HepG2 (cell line): ENCODE data around the gene SLC35B2. TPM values are rescaled to one million over a fixed set of nuclear protein-coding genes. Genes with fewer than 3 reads are reported as not detected.
A peak's percentile ranks its signal among the peaks of the same experiment; 100 is the strongest.

Experiments used
- BCL3 ChIP-seq: sonication (generic); formaldehyde crosslinking; IDR thresholded peaks from 2 replicates; pipeline ENCODE4 v1.5.1; 2020; ENCODE audit warnings: mild to moderate bottlenecking, missing genetic modification reagents, moderate library complexity
- CERS6 ChIP-seq: sonication (generic); formaldehyde crosslinking; IDR thresholded peaks from 2 replicates; pipeline ENCODE4 v1.5.0; 2020; ENCODE audit warnings: missing genetic modification reagents
- ELF1 ChIP-seq: sonication (generic); formaldehyde crosslinking; IDR thresholded peaks from 2 replicates; pipeline ENCODE4 v1.4.0; 2020; ENCODE audit warnings: missing genetic modification reagents
- ELF3 ChIP-seq: IDR thresholded peaks from 2 replicates; pipeline ENCODE4 v1.6.1; 2016; ENCODE audit warnings: missing genetic modification reagents, missing compliant biosample characterization
- ESRRA ChIP-seq: sonication (generic); formaldehyde crosslinking; IDR thresholded peaks from 2 replicates; pipeline ENCODE4 v1.5.1; 2020; ENCODE audit warnings: mild to moderate bottlenecking, low read depth, missing genetic modification reagents
- FOXM1 ChIP-seq: sonication (generic); formaldehyde crosslinking; IDR thresholded peaks from 2 replicates; pipeline ENCODE4 v1.5.0; 2020; ENCODE audit warnings: missing genetic modification reagents
- KLF9 ChIP-seq: IDR thresholded peaks from 2 replicates; pipeline ENCODE4 v1.6.1; 2016; ENCODE audit warnings: low read depth
- MEIS2 ChIP-seq: sonication (generic); formaldehyde crosslinking; IDR thresholded peaks from 2 replicates; pipeline ENCODE4 v1.9.0; 2021; ENCODE audit warnings: mild to moderate bottlenecking, missing genetic modification reagents
- PHB2 ChIP-seq: fragments of 450-650 bp; IDR thresholded peaks from 2 replicates; pipeline ENCODE4 v1.6.1; 2018; ENCODE audit not compliant: partially characterized antibody
- RAD51 ChIP-seq: fragments of 450-650 bp; IDR thresholded peaks from 2 replicates; pipeline ENCODE4 v1.6.1; 2016; ENCODE audit warnings: borderline replicate concordance
- SMAD3 ChIP-seq: sonication (generic); formaldehyde crosslinking; IDR thresholded peaks from 2 replicates; pipeline ENCODE4 v1.4.0; 2020; ENCODE audit warnings: missing genetic modification reagents
- SP5 ChIP-seq: IDR thresholded peaks from 2 replicates; pipeline ENCODE4 v1.6.1; 2016; ENCODE audit warnings: low read depth, borderline replicate concordance
- ZBED4 ChIP-seq: sonication (generic); formaldehyde crosslinking; IDR thresholded peaks from 2 replicates; pipeline ENCODE4 v1.4.0; 2020; ENCODE audit warnings: missing genetic modification reagents, borderline replicate concordance
- ZMYM4 ChIP-seq: sonication (generic); formaldehyde crosslinking; IDR thresholded peaks from 2 replicates; pipeline ENCODE4 v1.8.1; 2023; ENCODE audit warnings: mild to moderate bottlenecking, missing genetic modification reagents
- ZNF224 ChIP-seq: sonication (generic); formaldehyde crosslinking; IDR thresholded peaks from 2 replicates; pipeline ENCODE4 v1.5.0; 2020; ENCODE audit warnings: mild to moderate bottlenecking, missing genetic modification reagents
- ZNF292 ChIP-seq: sonication (generic); formaldehyde crosslinking; IDR thresholded peaks from 2 replicates; pipeline ENCODE4 v1.8.1; 2022; ENCODE audit warnings: mild to moderate bottlenecking, low read depth, missing genetic modification reagents, borderline replicate concordance
- ZNF574 ChIP-seq: sonication (generic); formaldehyde crosslinking; IDR thresholded peaks from 2 replicates; pipeline ENCODE4 v1.4.0; 2020; ENCODE audit warnings: missing genetic modification reagents
- ZSCAN9 ChIP-seq: IDR thresholded peaks from 2 replicates; pipeline ENCODE4 v1.6.1; 2016; ENCODE audit warnings: borderline replicate concordance
- polyA plus RNA-seq, 8 experiments: library from polyadenylated mRNA; depleted of rRNA in 3 of 8; stranded (reverse) in 7 of 8; unstranded in 1 of 8; fragments of >200 nt; fragmentation: Illumina TruSeq in 4 of 8; extraction: Trizol in 4 of 8; gene quantifications; 2 replicates each; pipeline versions ENCODE4 v1.2.1 to v1.2.3, GENCODE V29; 2011 to 2016; ENCODE audit warnings: low read depth in 4 of 8, missing spikeins in 1 of 8, mixed read lengths in 1 of 8; ENCODE audit not compliant: insufficient read depth in 1 of 8
- total RNA-seq, 5 experiments: library from RNA; depleted of rRNA; stranded (reverse); fragments of >200 nt; fragmentation: Illumina TruSeq; extraction: Trizol; gene quantifications; 2 replicates each; pipeline ENCODE4 v1.2.3, GENCODE V29; 2016; ENCODE audit warnings: low read depth in 1 of 5

The SLC35B2 gene
- total and polyA plus RNA-seq, 2 of the 13 experiments (the other 11 are each of a cell fraction or from before 2014, with no cell fraction given): 61.1 to 148 TPM

- TF ChIP-seq ZNF574 (CRISPR knock-in tag) (peak; percentile 73), RAD51 (no peak), SP5 (CRISPR knock-in tag) (peak; percentile 41; the same call in 1 of the 2 replicates), SMAD3 (CRISPR knock-in tag) (peak; percentile 74; the same call in 1 of the 2 replicates), ZNF224 (CRISPR knock-in tag) (no peak), CERS6 (CRISPR knock-in tag) (no peak), FOXM1 (CRISPR knock-in tag) (no peak), ZNF292 (CRISPR knock-in tag) (0 out of 2 replicates have a peak, but pooled peaks have one; percentile 14), ZSCAN9 (CRISPR knock-in tag) (0 out of 2 replicates have a peak, but pooled peaks have one; percentile 29), ELF3 (CRISPR knock-in tag) (0 out of 2 replicates have a peak, but pooled peaks have one; percentile 38), ESRRA (CRISPR knock-in tag) (no peak), ELF1 (CRISPR knock-in tag) (peak; percentile 22; the same call in 1 of the 2 replicates), PHB2 (no peak), ZMYM4 (CRISPR knock-in tag) (peak; percentile 63; the same call in 1 of the 2 replicates), KLF9 (CRISPR knock-in tag) (no peak), MEIS2 (CRISPR knock-in tag) (no peak), ZBED4 (CRISPR knock-in tag) (no peak), BCL3 (CRISPR knock-in tag) (0 out of 2 replicates have a peak, but pooled peaks have one; percentile 55)
Measured at GRCh38 chr6:44221291-44221960, 35.9 kb downstream of the SLC35B2 start (continued).
